NOMO-1 treated with dmso at 0.1 percent for 144 hours (cell line): ENCODE results near the gene HAP1.
"Not testable (repeated sequence)": the region's sequence is repeated elsewhere in the genome, so short reads cannot be mapped to it uniquely, and the experiment has no call there.

ENCODE experiments used
- DNase-seq: peaks from one replicate; lab custom pipeline; 2025; ENCODE audit not compliant: unreplicated experiment; lab: John Stamatoyannopoulos, UW

HAP1 gene, protein sequence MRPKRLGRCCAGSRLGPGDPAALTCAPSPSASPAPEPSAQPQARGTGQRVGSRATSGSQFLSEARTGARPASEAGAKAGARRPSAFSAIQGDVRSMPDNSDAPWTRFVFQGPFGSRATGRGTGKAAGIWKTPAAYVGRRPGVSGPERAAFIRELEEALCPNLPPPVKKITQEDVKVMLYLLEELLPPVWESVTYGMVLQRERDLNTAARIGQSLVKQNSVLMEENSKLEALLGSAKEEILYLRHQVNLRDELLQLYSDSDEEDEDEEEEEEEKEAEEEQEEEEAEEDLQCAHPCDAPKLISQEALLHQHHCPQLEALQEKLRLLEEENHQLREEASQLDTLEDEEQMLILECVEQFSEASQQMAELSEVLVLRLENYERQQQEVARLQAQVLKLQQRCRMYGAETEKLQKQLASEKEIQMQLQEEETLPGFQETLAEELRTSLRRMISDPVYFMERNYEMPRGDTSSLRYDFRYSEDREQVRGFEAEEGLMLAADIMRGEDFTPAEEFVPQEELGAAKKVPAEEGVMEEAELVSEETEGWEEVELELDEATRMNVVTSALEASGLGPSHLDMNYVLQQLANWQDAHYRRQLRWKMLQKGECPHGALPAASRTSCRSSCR

GRCh38 chr17:41734139-41734948, at the start of gene HAP1:
HAP1 (minus strand) TSS chr17:41734643; CDS start chr17:41734634, 9 bp downstream.
- no peak for DNase-seq

GRCh38 chr17:41782142-41782541, 47.7 kb upstream of the HAP1 start:
- DNase-seq, result no peak

GRCh38 chr17:41781404-41782110, 47.1 kb upstream of the HAP1 start:
- DNase-seq, result no peak

- no peak for DNase-seq
Observed at GRCh38 chr17:41779954-41780353, 45.5 kb upstream of the HAP1 start.

- no peak for DNase-seq
Observed at GRCh38 chr17:41777574-41778188, 43.2 kb upstream of the HAP1 start.

DNA sequence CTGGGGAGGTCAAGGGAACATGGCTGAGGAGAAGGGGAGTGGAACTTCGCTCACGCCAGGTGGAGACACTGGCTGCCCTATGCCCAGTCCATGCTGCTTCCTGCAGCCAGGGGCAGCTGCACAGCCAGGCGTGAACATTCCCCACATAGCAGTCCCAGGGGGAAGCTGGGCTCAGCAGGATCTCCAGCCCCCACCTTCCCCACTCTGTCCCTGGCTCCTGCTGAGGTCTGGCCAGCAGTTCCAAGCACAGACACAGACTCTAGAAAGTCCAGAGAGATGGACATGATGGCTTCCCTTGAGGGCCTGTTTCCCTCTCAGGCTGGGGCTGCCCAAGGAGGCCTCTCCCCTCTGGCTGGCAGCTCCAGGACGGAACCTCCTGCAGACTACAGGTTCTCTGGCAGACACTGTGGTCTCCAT, 42.7 kb upstream of the HAP1 start:
- DNase-seq, result no peak

- DNase-seq, result not testable (repeated sequence)
Observed at GRCh38 chr17:41776262-41776900, 41.9 kb upstream of the HAP1 start.

- no peak for DNase-seq
Observed at GRCh38 chr17:41775394-41776226, 41.2 kb upstream of the HAP1 start.

DNA sequence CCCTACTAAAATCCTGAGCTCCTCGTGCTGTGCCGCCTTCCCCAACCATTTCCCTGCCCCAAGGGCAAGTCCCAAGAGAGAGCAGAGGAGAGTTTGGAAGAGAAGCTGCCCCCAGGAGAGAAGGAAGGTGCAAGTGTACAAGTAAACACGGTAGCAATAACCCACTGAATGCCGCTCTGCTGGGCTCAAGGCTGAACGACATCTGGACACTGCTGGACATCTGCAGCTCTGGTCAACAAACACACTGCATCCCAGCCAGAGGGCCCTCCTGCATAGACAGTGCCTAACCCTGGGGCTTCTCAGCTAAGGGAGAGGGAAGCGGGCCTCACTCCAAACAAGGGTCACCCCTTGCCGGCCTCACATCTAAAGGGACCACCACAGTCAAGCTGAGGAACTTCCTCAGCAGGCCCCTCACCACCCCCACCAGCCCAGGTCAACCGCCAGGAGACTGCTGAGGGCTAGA, 39.3 kb upstream of the HAP1 start:
- DNase-seq, result no peak

- DNase-seq, result no peak
Observed at GRCh38 chr17:41773190-41773588, 38.7 kb upstream of the HAP1 start.

DNA sequence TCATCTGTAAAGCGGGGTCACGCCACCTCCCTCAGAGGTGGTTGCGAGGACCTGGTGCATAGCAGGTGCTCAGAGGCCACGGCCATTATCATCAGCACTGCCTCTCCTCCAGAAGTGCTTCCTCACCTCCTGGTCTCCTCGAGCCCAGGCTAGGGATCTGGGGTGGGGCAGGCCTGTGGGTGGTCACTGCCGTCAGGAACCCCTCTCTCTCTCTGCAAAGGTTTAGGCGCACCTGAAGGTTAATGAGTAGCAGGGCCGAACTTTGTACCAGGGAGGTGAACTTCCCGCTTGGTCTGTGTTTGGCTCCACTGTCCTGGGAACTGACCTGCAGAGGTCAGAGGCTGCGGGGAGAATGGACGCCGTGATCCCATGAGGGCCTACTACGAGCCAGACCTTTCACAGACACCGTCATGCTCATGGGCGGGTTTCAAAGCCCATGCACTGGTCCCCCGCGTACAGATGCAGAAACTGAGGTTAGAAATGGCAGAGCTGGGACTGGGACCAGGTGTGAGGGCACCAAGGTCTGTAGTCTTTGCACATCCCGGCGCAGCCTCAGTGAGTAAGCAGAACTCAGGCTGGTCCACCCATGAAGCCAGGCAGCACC, 38.2 kb upstream of the HAP1 start:
- DNase-seq, result no peak

- no peak for DNase-seq
Observed at GRCh38 chr17:41772218-41772585, 37.8 kb upstream of the HAP1 start.

GRCh38 chr17:41771389-41772206, 37.2 kb upstream of the HAP1 start:
- DNase-seq, result no peak

- DNase-seq, result no peak
Observed at GRCh38 chr17:41769985-41770384, 35.5 kb upstream of the HAP1 start.

DNA sequence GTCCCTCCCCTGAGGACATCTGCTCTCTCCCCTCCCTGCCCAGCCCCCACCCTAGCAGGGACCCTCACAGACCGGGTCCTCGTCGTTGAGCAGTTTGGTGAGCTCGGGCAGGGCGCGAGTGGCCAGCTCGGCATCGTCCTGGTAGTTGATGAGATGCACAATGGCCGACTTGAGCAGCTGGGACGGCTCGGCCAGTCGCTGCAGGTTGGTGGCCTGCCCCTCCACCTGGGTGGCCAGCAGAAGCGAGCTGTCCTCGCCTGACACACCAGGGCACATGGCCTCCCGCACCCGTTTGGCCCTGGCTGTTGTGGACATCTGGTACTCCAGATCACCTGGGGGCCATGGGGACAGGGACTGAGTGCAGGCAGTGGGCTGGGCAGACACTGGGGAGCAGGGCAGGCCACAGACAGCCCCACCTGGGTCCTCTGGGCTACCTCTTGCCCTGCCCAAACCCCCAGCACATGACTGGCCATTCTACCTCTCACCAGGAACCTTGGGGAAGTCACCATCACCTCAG, 35.0 kb upstream of the HAP1 start:
- no peak for DNase-seq

- DNase-seq, result no peak
Observed at GRCh38 chr17:41768682-41769288, 34.3 kb upstream of the HAP1 start.

- no peak for DNase-seq
Observed at GRCh38 chr17:41767324-41768042, 33.0 kb upstream of the HAP1 start.
